ENCODE measurements around the gene PHLDA2. TPM values are rescaled to one million over a fixed set of nuclear protein-coding genes. Genes with fewer than 3 reads are reported as not detected.
A peak's percentile ranks its signal among the peaks of the same experiment; 100 is the strongest.

PHLDA2 gene
- total RNA-seq, 1 experiment from 2014 or later, result 6.4 TPM

DNA sequence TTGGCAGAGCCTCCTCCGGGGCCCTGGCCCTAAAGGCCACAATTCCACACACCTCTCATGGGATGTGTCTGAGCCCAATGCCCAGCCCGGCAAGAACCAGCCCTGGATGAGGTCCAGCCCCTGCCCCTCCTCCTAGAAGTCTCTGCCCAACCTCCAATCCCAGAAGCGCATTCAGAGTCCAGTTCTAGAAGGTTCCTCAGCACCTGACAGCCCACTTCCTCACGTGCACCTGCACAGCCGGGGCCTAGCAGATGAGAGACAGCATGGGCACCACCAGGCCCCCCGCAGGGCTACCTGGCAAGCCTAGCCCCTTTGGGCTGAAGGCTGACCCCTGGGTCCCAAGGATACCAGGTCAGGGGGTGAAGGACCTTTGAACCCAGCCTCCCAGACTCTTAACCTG lies 32.2 kb downstream of the PHLDA2 start:
- no peak for DNase-seq (ENCODE audit: low read depth)

GRCh38 chr11:2896047-2896446 lies 33.2 kb downstream of the PHLDA2 start:
- DNase-seq (ENCODE audit: low read depth), result no peak

- no peak for DNase-seq (ENCODE audit: low read depth)
Measured at GRCh38 chr11:2893935-2894334, 35.3 kb downstream of the PHLDA2 start.

DNA sequence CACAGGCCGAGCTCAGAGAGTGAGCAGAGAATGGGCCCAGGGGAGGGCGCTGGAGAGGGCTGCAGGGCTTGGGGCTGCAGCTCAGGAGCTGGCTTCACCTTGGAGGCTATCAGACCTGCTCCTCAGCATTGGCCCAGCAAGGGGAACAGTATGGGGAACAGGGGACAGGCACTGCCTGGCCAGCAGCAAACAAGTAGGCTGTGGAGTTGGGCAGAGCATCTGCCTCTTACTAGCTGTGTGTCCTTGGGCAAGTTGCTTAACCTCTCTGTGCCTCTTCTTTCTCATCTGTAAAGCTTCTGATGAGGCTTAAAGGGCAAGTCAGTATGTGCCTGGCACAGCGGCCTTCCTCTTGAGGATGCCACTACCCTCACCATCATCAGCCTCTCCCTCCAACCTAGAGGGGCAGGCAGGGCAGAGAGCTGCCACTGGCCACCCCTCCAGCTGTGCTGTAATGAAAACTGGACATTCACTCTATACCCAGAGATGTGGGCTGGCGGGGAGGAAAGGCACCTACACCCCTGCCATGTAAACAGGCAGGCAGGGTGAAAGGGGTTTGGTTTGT lies 36.2 kb downstream of the PHLDA2 start:
- DNase-seq (ENCODE audit: low read depth), result no peak

GRCh38 chr11:2892215-2892966 lies 36.8 kb downstream of the PHLDA2 start:
- DNase-seq (ENCODE audit: low read depth), result peak; percentile 80

GRCh38 chr11:2891326-2892214 lies 37.6 kb downstream of the PHLDA2 start:
- DNase-seq (ENCODE audit: low read depth), result no peak

DNA sequence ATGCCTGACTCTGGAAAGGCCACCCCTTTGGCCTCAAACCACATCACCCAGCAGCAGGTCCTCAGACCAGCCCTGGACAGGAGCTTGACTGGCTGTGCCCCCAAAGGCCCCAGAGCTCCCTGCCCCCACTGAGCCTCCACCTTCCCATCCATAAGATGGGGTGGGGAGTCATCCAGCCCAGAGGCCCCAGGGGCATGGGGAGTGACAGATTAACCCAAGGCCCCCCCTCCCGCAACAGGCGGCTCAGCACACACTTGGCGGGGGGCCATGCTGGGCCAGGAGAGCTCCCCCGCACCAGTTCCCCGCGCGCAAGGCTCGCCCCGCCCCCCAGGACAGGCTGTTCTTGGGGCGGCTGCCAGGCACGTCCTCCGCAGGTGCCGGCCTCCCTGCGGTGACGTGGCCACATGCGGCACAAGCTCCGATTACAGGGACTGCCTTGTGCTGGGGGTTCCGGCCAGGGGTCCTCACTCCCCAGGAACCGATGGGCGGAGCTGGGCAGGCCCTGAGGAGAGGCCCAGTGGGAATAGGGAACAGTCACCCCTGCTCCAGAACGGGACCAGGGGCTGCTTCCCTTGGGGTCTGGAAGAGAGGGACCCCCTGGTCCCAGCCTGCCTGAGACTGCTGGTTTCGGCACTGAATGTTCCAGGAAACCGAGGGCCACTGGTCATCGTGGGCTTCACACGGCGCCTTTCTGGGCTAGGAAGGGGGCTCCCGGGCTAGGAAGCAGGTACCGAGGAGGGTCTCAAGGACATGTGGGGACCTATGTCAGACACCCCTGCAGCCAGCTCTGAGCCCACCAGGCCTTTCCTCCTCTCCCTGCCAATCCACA lies 38.5 kb downstream of the PHLDA2 start:
- DNase-seq (ENCODE audit: low read depth), result no peak

DNA sequence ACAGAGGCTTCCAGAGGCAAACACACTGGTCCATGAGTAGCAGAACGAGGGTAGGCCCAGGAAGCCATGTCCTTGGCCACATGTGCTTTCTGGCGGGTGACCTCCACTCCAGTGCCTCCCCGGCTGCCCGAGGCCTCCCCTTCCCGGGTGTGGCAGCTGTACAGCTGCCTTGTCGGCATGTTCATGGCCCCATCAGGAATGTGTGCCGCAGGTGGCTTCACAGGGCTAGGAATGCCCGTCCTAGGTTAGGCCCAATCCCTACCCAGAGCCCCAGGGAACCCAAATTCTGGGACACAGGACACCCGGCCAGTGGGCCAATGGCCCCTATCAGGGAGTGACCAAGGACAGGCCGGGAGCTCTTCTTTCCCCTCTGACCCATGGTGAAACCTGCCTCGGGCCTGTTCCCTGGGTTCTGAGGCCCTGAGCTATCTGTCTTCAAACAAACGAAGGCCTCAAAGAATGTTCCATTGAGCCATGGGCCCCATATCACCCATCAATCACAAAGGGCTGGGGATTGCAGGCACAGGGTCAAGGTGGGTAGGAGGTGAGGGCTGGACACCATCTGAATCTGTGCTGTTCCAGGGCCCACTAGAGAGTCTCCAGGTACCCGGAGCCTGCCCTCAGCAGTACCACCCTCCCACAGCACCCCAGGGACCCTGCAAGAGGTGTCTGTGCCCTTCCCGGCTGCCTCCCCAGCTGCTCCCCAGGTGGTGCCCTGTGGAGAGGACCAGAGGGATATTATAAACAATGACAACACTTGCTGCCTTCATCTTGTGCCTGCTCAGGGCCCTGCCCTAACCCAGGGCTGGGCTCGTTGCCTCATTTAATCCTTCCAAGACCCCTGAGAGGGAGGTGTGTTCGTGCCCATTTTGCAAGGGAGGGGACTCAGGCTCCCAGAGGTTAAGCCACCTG lies 39.6 kb downstream of the PHLDA2 start:
- no peak for DNase-seq (ENCODE audit: low read depth)

- DNase-seq (ENCODE audit: low read depth), result peak; percentile 89
Measured at GRCh38 chr11:2888266-2888968, 40.8 kb downstream of the PHLDA2 start.

- no peak for DNase-seq (ENCODE audit: low read depth)
Measured at GRCh38 chr11:2887515-2888195, 41.6 kb downstream of the PHLDA2 start.

- DNase-seq (ENCODE audit: low read depth), result no peak
Measured at GRCh38 chr11:2886936-2887335, 42.3 kb downstream of the PHLDA2 start.

DNA sequence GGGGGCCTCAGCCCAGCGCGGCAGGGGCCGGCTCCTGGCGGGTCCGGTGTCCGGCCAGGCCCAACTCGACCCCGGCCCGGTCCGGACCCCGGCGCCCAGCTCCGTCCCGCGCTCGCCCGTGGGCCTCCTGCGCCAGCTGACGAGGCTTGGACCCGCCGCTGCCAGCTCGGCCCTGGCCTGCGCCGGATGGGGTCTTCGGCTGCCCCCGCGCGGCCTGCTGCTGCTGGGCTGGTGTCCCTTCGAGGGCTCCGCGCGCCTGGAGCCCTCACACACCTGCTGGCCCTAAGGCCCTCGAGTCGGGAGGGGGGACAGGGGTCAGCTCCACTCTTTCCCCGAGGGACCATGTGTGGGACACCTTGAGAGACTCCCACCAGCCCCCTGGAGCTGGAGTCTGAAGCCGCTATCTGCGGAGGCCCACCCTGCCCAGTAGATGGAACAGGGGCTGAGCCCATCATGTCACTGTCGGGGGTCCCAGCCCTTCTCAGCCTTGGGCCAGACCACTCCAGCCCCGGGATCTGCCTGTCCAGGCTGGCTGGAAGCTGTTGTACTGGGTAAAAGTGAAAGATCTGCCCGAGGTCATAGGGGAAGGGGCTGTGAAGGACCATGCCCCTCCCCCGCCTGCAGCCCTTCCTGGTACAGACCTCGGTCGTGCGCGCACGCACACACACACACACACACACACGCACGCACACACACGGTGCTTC lies 42.9 kb downstream of the PHLDA2 start:
- DNase-seq (ENCODE audit: low read depth), result peak; percentile 37

DNA sequence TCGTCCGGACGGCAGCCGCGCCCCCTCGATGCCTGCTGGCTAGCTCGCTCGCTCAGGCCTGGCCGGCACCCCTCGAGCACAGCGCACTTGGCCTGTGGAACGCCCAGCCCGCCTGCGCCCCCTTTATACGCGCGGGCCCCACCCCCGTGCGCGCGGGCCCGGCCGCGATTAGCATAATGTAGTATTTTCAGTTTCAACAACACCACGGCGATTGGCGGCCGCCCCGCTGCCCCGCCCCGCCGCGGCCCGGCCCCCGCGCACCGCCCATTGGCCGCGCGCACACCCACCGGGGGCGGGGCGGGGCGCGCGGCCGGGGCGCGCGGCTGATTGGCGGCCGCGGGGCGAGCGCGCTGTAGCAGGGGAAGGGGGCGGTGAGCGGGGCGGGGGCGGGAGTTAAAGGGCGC lies 43.5 kb downstream of the PHLDA2 start, which contains the start of gene CDKN1C:
CDKN1C (minus strand) TSS at position 98 of the 404 bp plus-strand sequence. CDS start 319 bp downstream, outside the sequence.
- peak; percentile 87 for DNase-seq (ENCODE audit: low read depth)

DNA sequence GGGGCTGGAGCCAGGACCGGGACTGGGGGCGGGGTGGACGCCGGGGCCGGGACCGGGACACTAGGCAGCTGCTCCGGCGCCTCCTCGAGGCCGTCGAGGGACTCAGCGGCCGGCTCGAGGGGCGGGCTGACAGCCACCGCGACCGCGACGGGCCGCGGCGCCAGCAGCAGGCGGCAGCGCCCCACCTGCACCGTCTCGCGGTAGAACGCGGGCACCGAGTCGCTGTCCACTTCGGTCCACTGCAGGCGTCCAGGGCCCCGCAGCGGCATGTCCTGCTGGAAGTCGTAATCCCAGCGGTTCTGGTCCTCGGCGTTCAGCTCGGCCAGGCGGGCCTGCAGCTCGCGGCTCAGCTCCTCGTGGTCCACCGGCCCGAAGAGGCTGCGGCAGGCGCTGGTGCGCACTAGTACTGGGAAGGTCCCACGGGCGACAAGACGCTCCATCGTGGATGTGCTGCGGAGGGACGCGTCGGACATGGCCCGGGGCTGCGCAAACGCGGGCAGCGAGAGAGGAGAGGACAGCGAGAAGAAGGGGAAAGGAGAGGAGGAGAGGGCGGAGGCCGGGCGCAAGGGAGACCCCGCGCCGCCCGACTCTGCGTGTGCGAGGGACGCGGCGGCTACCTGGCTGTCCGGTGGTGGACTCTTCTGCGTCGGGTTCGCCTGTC lies 44.1 kb downstream of the PHLDA2 start:
- DNase-seq (ENCODE audit: low read depth), result peak; percentile 76

DNA sequence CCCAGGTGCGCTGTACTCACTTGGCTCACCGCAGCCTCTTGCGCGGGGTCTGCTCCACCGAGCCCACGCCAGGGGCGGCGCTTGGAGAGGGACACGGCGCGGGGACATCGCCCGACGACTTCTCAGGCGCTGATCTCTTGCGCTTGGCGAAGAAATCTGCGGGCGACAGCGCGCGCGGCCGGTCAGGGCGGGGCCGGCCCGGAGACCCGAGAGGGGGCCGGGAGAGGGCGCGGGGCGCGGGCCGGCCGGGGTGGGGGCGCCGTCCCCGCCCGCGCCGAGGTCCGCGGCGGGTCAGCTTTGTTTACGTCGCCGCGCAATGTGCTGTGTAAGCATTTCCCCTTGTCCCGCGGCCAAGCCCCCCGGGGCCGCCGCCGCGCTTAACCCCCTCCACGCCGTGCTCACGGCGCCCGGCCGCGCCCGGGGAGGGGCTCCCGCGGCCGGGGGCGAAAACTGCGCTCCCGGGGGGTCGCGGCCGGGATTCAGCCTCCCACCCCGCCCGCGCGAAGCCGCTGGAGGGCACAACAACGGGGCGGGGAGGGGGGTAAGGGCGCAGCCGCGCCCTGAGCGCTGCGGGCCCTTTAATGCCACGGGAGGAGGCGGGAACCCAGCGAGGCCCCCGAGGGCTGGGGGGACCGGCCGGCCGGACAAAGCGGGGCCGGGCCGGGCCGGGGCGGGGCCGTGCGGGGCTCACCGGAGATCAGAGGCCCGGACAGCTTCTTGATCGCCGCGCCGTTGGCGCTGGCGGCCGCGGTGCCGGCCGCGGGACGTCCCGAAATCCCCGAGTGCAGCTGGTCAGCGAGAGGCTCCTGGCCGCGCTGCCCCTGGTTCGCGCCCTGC lies 45.0 kb downstream of the PHLDA2 start:
- DNase-seq (ENCODE audit: low read depth), result no peak

- DNase-seq (ENCODE audit: low read depth), result no peak
Measured at GRCh38 chr11:2883640-2883978, 45.6 kb downstream of the PHLDA2 start.

- DNase-seq (ENCODE audit: low read depth), result no peak
Measured at GRCh38 chr11:2882396-2883110, 46.7 kb downstream of the PHLDA2 start.

All from Daoy (cell line).